Measurements from ENCODE around the gene CD6.

The CD6 gene, protein sequence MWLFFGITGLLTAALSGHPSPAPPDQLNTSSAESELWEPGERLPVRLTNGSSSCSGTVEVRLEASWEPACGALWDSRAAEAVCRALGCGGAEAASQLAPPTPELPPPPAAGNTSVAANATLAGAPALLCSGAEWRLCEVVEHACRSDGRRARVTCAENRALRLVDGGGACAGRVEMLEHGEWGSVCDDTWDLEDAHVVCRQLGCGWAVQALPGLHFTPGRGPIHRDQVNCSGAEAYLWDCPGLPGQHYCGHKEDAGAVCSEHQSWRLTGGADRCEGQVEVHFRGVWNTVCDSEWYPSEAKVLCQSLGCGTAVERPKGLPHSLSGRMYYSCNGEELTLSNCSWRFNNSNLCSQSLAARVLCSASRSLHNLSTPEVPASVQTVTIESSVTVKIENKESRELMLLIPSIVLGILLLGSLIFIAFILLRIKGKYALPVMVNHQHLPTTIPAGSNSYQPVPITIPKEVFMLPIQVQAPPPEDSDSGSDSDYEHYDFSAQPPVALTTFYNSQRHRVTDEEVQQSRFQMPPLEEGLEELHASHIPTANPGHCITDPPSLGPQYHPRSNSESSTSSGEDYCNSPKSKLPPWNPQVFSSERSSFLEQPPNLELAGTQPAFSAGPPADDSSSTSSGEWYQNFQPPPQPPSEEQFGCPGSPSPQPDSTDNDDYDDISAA

DNA sequence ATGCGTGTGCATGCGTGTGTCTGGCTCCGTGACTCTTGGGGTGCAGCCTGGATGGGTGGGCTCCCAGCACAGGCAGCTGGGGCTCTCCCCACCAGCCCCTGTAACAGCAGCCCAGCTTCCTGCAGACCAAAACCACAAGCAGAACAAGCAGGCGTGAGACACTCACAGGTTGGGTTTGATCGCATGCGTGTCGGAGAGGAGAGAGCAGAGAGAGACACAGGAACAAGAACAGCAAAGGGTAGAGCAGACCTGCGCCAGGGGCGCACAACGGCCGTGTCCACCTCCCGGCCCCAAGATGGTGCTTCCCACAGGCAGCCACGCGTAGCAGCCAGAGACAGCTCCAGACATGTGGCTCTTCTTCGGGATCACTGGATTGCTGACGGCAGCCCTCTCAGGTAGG is at the start of gene CD6:
CD6 (plus strand) TSS at position 161 of the 400 bp plus-strand sequence; CDS start at position 347, 186 bp downstream.
- no peak for DNase-seq

DNA sequence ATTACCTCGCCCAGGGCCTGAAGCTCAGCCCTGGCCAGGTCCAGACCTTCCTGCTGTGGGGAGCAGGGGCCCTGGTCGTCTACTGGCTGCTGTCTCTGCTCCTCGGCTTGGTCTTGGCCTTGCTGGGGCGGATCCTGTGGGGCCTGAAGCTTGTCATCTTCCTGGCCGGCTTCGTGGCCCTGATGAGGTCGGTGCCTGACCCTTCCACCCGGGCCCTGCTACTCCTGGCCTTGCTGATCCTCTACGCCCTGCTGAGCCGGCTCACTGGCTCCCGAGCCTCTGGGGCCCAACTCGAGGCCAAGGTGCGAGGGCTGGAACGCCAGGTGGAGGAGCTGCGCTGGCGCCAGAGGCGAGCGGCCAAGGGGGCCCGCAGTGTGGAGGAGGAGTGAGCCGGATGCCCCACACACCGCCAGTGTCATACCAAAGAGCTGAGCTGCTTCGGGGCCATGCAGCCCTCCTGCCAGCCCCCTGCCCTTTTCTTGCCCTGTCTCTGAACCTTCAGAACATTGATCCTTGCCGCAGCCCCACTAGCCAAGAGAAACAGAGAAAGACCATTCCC is 49.6 kb upstream of the CD6 start:
- no peak for DNase-seq

DNA sequence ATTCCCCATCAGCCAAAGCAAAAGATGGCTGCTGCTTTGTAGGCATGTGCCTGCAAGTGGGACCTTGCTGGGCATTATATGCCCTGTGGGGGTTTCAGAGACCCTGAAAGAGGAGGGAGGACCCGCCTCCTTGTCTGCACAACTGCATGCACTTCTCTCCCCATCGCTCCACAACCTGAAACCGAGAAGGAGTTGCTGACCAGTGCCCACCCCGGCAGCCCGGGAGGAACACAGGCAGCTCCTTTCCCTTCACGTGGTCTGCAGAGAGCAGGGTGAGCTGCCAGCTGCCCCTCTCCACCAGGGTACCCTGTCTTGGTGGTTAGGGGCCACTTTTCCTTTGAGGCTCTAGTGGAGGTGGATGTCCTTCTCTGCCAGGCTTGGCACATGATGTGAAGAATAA is 48.6 kb upstream of the CD6 start:
- no peak for DNase-seq

DNA sequence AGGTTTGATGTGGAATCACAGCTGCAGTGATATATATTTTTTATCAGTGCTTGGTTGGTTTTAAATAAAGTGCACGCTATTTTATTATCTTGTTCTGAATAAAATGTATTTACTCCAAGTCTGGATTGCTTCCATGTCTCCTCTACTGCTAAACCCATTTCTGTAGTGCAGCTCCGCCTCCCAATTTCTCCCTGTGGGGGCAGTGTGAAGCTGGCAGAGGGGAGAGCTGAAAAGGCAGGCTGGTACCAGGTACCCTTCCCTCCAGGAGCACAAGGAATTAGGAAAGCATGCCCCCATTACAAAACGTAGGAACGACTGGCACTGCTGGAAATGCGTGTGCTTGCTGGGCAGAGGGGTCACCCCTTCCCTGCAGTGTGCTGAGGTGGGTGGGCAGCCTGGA is 48.2 kb upstream of the CD6 start:
- peak; percentile 16 for DNase-seq

DNA sequence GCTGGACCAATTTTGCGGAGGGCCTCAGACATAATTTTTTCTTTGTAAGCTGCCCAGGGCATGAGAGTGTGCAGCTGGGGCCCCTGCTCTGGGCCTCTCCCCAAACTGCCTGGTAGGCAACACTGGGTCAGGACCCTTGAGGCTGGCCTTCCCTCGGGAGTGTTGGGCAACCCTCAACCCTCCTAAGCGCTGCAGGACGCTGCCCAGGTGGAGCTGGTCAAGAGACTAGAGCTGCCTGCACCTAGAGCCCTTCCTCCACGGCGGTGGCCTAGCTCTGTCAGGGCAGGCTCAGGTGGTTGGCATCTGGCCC is 47.7 kb upstream of the CD6 start:
- no peak for DNase-seq

DNA sequence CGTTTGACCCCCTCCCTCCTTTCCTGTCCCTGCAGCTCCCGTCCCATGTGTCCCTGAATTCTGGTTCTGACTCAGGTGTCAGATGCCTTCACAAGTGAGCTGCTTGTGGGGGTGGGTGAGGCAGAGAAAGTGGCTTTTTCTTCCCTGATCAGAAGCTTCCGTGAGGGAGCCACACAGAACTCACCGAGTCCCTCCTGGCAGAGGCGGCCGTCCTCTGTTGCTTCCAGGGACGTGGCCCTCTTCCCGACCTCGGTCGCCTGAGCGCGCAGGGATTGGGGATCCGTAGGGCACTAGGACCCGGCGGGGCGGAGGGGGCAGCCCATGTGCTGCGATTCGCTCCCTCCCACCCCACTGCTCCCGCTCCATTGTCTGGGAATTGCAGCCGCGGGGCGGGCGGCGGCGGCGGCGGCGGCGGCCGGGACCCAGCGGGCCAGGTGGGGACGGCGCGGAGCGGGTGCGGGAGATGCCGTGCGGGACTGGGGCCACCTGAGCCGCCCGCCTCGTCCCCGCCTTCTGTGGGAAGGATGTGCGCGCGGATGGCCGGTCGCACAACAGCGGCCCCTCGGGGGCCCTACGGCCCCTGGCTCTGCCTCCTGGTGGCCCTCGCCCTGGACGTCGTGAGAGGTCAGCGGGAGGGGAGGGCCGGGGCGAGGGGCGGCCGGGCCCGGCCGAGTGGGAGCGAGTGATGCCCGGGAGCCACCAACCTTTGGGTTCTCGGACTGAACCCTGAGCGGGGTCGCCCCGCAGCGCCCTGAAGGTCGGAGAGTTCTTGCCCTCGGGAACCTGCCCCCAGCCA is 47.2 kb upstream of the CD6 start, which contains the start of gene TMEM132A:
TMEM132A (plus strand) TSS at position 351 of the 796 bp plus-strand sequence; CDS start at position 525, 174 bp downstream.
- DNase-seq: peak; percentile 62

DNA sequence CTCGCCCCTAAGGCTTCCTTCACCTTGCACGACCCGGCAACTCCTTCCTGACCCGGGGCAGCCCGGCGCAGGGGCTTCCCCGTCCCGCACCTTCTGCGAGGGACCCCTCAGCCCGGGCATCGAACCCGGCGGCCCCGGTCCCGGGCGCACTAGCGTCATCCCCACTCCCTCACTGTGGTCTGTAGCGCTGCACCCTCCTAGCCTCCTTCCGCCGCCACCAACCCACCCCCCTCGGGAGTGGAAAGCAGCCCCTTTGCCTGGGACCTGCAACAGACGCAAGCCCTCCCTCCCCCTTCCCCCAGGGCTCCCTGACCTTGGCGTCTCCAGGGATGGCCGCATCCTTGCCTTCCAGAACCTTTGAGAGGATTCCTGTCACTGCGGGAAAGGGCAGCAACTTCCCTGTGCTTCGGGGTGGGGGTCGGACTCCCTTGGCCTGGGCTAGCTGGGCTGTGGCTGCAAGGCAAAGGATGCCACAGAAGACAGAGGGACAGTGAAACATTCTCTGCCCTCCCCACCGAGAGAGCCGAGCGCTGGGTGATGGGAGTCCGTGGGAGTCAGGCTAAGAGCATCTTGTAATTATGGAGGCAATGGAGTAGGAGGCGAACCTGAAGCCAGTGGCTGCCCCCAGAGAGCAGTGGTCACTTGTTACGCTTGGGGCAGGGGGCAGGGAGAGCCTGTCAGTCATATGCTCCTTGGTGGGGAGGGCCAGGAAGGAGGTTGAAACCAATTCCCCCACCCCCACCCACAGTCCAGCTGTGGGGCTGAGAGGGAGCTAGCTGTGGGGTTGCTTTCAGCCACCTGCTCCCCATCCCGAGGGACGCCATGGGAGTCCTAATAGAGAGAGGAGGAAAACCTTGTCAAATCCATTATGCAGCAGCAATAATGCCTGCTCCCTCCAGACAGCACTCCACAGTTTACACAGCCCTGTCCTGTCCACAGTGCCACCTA is 46.3 kb upstream of the CD6 start:
- peak; percentile 12 for DNase-seq

DNA sequence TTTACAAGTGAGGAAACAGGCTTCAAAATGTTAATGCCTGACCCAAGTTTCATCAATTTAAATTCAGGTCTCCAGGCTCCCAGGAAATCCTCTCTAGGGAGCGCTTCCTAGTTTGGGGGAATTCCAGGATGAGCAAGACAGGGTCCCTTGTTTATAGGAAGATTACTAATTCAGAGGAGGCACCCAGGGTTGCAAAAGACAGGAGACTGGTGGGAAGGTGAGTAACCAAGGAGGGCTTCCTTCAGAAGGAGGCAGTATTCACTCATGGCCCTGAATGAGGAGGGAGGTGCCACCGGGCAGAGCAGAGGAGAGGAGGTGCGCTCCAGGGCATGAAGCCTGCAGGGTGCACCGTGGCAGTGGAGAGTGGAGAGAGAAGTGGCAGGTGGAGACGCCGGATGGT is 45.6 kb upstream of the CD6 start:
- DNase-seq: no peak

DNA sequence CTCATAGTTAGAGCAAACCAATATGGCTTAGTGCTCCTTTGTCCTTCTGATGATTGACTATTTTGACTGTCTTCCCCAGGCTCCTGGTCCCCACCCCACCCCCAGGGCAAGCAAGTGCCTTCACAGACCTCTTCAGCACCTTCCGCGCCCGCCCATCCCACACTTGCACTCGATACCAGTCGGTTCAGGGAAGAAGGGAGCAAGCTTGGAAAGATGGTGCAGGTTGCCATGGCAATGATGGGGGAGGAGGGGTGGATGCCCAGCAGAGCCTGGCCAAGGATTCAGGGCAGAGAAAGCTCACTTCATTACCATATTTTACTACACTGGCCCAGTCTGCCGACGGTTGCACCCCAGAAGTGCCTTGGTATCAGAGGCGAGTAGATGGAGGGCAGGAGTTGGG is 45.0 kb upstream of the CD6 start:
- no peak for DNase-seq

DNA sequence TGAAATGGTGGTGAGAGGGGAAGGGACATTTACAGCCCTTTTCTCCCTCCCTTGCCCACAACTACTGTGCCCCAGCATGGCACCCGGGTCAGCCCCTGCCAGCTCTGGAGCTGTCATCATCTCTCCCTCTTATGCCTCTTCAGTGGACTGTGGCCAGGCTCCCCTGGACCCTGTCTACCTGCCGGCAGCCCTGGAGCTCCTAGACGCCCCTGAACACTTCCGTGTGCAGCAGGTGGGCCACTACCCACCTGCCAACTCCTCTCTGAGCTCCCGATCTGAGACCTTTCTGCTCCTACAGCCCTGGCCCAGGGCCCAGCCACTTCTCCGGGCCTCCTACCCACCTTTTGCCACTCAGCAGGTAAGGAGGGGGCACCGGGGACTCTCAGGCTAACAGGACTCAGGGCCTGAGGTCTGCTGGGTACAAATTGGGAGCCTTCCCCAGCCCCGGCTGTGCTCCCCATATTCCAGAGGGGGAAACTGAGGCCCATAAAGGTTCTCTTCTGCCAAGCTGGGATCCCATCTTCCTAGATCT is 44.4 kb upstream of the CD6 start:
- no peak for DNase-seq

DNA sequence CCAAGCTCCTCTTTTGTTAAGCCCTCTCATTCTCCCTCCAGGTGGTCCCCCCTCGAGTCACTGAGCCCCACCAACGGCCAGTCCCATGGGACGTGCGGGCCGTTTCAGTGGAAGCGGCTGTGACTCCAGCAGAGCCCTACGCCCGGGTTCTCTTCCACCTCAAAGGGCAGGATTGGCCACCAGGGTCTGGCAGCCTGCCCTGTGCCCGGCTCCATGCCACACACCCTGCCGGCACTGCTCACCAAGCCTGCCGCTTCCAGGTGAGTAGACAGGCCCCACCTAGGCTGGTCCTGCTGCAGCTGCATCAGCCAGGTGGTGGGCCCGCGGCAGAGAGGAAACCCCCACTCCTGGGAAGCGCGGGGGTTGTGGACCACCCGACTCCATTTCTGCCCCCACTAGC is 43.9 kb upstream of the CD6 start:
- DNase-seq: no peak

DNA sequence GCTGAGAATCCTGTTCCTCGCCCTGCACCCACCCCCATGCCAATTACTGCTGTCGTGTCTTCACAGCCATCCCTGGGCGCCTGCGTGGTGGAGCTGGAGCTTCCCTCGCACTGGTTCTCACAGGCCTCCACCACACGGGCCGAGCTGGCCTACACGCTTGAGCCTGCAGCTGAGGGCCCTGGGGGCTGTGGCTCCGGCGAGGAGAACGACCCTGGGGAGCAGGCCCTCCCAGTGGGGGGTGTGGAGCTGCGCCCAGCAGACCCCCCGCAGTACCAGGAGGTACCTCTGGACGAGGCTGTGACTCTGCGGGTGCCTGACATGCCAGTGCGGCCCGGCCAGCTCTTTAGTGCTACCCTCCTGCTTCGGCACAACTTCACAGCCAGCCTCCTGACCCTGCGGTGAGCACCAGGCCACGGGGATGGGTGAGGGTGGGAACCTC is 42.9 kb upstream of the CD6 start:
- DNase-seq: no peak

DNA sequence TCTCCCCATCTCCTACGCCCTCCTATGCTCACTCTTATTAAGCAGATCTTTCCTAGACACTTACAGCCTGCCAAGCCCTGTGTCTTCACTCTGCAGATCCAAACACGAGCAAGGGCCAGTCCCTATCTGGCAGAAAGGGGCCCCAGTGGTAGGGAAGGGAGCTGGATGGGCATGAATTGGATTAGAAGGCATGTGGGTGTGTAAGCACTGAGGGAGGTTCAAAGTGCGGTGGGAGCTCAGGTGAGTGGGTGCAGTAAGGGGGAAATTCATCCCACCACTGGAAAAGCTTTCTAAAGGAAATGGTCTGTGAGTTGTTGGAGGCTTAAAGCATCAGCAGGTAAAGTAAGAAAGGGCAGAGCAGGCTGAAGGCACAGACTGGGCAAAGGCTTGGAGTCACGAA is 41.7 kb upstream of the CD6 start:
- DNase-seq: no peak

DNA sequence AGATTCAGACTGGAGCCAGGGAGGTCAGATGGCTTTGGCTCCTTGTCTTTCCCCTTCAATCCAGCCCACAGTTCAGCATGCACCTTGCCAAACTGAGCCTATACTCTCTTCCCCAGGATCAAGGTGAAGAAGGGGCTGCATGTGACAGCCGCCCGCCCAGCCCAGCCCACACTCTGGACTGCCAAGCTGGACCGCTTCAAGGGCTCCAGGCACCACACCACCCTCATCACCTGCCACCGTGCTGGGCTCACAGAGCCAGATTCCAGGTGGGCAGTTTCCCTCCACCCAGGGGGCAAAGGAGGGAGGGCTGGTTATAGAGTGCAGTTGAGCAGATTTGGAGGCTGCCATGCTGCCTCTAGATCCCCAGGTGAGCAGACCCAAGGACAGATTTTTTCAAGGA is 41.1 kb upstream of the CD6 start:
- no peak for DNase-seq

DNA sequence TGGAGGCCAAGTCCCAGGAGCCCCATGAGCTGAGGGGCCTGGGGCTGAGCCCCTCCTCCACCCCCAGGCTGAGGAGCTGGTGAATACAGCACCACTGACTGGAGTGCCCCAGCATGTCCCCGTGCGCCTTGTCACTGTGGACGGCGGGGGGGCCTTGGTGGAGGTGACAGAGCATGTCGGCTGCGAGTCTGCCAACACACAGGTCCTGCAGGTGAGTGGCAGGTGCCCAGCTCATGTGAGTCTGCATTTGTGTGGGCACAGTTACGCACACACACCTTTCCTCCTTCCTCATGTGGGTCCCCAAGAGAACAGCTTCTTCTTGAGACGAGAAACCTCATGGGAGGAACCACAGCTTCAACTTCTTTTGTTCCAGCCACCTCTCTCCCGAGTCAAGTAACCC is 39.6 kb upstream of the CD6 start:
- no peak for DNase-seq

DNA sequence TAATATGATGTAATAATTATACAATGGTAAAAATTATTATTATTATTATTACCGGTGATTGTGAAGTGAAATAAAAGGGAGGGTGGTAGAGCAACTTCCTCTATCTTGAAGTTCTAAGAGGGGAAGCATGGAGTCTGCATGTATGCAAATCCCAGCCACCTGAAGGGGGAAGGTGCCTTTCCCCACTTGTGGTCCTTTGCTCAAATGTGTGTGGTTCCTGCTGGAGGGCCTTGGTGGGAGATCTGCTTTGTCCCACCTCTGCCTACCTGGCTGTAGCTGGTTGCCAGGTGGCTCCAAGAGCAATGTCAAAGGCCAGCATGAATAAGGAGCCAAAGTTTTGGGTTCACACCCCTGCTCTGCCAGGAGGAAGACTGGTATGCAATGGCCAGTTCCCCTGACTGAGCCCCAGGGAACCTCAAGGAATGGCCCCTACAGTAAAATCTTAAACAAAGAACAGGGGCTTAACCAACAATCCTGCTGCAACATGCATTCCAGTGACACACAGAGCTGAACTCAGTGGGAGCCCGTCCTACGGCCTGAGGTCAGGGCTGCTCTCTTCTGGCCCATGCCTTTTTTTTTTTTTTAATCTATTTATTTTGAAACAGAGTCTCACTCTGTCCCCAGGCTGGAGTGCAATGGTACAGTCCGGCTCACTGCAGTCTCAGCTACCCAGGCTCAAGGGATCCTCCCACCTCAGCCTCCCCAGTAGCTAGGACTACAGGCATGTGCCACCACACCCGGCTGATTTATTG is 38.7 kb upstream of the CD6 start:
- no peak for DNase-seq

DNA sequence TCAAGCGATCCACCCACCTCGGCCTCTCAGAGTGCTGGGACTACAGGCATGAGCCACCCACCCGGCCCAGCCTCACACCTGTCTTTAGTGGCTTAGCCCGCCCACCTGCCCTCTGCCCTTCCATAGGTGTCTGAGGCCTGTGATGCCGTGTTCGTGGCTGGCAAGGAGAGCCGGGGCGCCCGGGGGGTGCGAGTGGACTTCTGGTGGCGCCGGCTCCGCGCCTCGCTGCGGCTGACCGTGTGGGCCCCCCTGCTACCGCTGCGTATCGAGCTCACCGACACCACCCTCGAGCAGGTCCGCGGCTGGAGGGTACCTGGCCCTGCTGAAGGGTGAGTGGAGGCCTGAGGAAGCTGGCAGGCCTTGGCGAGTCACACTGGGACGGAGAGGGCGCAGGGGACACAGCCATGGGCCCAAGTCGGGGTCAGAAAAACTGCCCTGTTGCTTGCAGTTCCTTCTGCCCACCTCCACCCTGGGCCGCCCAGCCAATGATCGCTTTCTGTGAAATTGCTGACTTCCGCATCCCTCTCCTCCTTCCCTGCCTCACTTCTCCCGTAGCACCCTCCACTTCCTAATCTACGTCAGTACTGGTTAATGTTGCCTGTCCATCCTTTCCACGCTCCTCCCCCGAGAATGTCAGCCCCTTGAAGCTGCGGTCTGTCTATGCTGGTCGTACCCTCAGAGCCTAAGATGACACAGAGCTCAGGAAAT is 37.9 kb upstream of the CD6 start:
- no peak for DNase-seq

DNA sequence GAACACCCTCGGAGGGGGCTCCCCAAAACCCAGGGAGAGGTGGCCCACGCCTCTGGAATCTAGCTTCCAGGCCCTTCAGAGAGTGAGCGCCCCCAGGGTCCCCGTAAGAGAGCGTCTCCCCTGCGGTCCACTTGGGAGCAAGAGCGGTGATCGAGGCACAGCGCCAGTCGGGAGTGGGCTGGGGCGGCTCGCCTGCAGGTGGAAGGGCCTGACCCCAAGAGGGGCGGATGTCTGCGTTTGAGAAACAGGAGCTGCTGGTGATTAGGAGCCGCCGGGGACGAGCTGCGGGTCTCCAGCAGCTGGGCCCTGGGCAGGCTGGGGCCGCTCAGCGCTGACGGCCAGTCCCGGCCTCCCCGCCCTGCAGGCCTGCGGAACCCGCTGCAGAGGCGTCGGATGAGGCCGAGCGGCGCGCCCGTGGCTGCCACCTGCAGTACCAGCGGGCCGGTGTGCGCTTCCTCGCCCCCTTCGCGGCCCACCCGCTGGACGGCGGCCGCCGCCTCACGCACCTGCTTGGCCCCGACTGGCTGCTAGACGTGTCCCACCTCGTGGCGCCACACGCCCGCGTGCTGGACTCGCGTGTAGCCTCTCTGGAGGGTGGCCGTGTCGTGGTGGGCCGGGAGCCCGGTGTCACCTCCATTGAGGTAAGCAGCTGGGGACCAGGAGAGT is 37.2 kb upstream of the CD6 start:
- no peak for DNase-seq

DNA sequence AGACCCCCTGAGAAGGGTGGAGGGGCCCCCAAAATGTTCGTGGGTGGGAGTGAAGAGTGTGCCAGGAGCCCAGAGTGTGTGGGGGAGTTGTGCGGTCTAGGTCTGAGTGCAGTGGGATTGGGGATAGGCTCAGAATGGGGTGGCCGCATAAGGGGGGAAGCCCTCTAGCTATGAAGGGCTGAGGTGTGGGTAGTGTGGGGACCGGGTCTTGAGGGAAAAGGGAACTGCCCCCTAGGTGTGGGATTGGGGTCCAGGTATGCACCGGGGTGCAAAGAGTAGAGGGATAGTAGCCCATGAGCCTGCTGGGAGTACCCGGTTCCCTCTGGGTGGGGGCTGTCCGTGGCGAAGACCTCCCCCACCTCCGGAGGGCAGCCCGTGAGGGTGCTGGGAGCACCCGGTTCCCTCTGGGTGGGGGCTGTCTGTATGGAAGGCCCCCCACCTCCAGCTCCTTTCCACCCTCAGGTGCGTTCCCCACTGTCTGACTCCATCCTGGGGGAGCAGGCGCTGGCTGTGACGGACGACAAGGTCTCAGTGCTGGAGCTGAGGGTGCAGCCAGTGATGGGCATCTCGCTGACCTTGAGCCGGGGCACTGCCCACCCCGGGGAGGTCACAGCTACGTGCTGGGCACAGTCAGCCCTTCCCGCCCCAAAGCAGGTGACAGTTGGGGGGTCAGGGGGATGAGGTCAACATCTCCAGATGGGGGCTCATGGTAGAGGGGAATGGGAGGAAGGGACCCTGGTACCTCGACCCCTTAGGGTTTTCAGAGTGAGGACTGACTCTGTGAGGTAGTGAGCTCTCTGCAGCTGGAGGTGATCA is 36.5 kb upstream of the CD6 start:
- DNase-seq: no peak
